Measurements from ENCODE around the gene SPHKAP.
"Not testable (repeated sequence)": the region's sequence is repeated elsewhere in the genome, so short reads cannot be mapped to it uniquely, and the experiment has no call there.

The SPHKAP gene, protein sequence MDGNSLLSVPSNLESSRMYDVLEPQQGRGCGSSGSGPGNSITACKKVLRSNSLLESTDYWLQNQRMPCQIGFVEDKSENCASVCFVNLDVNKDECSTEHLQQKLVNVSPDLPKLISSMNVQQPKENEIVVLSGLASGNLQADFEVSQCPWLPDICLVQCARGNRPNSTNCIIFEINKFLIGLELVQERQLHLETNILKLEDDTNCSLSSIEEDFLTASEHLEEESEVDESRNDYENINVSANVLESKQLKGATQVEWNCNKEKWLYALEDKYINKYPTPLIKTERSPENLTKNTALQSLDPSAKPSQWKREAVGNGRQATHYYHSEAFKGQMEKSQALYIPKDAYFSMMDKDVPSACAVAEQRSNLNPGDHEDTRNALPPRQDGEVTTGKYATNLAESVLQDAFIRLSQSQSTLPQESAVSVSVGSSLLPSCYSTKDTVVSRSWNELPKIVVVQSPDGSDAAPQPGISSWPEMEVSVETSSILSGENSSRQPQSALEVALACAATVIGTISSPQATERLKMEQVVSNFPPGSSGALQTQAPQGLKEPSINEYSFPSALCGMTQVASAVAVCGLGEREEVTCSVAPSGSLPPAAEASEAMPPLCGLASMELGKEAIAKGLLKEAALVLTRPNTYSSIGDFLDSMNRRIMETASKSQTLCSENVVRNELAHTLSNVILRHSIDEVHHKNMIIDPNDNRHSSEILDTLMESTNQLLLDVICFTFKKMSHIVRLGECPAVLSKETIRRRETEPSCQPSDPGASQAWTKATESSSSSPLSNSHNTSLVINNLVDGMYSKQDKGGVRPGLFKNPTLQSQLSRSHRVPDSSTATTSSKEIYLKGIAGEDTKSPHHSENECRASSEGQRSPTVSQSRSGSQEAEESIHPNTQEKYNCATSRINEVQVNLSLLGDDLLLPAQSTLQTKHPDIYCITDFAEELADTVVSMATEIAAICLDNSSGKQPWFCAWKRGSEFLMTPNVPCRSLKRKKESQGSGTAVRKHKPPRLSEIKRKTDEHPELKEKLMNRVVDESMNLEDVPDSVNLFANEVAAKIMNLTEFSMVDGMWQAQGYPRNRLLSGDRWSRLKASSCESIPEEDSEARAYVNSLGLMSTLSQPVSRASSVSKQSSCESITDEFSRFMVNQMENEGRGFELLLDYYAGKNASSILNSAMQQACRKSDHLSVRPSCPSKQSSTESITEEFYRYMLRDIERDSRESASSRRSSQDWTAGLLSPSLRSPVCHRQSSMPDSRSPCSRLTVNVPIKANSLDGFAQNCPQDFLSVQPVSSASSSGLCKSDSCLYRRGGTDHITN (N-terminal part only)

DNA sequence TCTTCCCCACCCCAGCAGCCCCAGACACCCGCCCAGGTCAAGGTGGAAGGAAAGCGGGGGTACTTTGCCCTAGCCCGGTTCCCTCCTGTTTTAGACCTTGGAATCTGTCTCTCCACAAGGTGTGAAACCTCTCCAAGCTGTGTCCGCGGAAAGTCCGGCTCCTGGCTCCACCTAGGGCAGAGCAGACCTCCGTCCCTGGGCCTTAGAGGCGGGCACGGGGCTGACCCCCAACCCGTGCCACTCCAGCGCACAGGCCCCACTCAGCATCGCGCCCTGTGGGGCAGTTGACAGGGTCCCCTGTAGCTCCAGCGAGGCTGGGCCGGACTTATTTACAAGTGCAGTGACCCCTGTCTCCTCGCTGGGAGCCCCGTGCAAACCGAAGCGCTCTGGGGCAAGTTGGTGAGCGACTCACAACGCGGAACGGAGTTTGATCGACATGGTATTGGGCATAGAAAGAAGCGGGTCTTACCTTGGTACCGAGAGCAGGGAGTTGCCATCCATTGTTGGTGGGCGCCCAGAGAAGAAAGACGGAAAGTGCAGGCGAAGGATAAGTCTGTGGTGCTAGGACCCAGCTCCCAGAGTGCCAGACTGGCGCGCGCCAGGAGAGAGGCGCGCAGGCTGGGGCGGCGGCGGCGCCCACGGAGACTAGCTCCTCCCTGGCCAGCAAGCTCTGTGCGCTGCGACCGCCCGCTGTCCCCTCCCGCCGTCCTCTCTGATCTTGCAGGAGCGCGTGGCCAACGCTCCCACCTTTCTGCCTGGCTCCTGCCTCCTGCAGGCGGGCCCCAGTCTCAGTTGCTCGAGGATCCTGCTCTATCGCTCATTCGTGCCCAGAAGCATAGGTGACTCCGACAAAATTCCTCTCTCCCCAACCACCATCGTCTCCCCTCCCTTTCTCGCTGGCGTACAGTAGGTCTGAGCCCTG is at the start of gene SPHKAP:
TSS of gene SPHKAP (minus strand) at position 590 of the 922 bp plus-strand sequence. CDS start at position 501, 89 bp downstream.
- no peak for DNase-seq (ENCODE audit: low spot score)

DNA sequence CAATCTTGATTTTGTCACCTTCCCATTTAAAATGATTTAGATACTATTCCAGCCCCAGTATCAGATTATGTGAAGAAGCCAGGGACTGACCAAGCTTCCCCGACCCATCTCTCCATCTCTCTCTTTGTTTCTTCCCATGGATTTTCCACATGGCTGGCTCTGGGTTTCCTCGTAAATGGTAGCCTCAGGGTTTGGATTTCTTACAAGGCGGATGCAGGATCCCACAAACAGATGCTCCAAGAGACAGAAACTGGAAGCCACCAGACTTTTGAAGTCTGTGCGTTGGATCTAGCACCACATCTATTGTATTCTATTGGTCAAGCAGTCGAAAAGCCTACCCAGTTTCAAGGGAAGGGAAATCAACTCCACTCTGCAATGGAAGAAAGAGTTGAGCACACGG is 46.0 kb upstream of the SPHKAP start:
- DNase-seq (ENCODE audit: low spot score) = no peak

DNA sequence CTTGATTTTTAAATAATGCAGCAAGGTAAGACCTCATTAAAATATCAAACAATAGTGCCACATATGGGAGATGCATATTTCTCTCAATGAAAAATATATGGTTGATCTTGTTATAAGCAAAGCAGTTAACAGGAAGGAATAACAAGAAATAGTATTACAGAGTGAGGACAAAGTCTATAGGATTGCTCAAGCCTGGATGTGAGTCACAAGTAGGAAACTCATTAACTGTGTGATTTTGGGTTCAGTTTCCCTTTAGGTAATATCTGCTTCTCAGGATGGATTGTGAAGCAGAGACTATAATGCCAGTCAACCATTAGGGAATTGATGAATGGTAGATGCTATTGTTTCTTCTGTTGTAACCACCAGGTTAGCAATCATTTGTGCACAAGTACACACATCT is 42.9 kb upstream of the SPHKAP start:
- DNase-seq (ENCODE audit: low spot score) = no peak

DNA sequence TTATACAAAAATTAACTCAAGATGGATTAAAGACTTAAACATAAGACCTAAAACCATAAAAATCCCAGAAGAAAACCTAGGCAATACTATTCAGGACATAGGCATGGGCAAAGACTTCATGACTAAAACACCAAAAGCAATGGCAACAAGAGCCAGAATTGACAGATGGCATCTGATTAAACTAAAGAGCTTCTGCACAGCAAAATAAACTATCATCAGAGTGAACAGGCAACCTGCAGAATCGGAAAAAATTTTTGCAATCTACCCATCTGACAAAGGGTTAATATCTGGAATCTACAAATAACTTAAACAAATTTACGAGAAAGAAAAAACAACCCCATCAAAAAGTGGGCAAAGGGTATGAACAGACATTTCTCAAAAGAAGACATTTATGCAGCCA is 37.1 kb upstream of the SPHKAP start:
- DNase-seq (ENCODE audit: low spot score) = not testable (repeated sequence)

DNA sequence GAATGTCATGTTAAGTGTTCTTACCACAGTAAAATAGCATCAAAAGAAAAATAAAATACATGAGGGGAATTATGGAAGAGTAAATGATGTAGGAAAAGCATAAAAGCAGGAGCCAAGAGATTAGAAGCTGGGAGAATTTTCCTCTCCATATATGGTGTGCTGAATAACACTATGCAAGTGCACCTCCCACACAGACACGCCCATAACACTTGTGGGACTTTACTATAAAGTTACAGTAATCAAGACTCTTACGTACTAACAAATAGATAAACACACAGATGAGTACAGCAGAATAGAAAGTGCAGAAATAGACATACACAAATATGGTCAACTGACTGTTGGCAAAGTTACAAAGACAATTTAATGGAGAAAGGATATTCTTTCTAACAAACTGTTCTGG is 16.0 kb upstream of the SPHKAP start:
- DNase-seq (ENCODE audit: low spot score) = no peak

DNA sequence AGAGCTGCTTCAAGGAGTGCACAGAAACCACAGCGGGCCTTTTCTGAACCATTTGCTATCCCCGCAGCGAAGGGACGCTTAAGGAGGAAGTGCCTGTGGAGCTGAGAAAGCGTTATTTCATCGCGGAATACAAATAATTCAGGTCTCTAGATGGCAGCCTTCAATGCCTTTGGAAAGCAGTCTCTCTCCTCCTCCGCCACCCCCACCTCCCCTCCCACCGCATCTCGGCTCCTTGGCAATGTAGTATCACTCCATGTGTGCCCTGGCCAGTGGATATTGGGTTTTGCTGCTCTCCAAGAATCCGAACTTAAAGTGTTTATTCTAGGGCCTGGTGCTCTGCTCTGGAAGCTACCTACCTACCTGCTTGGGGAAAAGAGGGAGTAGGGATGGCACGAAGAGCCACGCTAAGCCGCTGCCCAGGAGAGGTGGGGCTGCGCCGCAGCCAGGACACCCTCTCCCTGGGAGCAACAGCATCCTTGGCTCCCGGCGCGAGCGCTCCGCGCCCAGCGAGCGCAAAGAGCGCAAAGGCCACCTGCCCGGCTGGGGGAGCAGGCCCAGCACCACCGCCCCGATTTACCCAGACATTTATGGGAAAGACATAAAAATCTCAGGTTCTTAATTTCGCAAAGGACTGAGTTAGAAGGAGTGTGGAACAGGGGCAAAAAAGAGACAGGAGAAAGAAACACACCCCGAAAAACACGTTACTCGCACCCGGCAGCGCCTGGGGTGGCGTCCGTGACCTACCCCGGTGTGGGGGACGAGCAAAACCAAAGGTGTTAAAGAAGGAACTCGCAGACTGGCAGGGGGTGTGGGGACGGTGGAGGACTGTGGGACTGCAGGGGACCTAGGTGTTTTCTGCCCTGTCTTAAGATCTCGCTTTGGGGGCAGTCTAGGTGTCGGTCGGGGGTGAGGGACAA is 1.0 kb downstream of the SPHKAP start:
- no peak for DNase-seq (ENCODE audit: low spot score)

DNA sequence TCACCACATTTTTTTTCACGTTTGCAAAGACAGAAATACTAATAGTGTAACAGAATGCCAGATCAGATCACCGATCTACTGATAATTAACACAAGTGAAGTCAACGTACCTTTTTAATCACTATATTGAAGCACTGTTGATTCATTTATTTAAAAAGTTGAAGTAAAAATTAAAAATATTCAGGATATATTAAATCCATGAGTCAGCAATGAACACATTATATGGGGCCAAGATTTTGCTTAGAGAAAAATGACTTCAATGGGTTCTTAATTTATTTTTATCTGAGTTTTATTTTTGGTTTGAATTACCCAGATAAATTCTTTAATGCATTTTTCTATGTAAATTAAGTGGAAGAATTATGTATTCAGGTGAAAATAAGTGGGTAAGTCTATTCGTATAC is 14.2 kb downstream of the SPHKAP start:
- DNase-seq (ENCODE audit: low spot score) = no peak

DNA sequence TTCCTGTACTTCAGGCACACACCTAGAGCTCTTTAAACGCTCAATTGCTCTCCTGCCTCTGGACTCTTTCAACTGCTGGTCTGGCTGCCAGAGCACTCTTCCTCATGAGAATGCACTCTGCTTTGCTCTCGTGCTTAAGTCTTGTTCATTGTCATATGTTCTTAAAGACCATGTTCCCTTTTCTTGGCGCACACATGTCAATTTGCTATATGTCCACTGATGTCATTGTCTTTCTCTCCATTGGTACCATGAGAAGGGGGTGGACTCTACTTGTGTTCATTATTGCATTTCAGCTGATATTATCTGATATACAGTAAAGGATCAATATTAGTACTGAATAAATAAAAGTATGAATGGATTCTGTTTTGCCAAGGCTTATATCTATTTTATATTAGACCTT is 16.8 kb downstream of the SPHKAP start:
- DNase-seq (ENCODE audit: low spot score) = no peak

DNA sequence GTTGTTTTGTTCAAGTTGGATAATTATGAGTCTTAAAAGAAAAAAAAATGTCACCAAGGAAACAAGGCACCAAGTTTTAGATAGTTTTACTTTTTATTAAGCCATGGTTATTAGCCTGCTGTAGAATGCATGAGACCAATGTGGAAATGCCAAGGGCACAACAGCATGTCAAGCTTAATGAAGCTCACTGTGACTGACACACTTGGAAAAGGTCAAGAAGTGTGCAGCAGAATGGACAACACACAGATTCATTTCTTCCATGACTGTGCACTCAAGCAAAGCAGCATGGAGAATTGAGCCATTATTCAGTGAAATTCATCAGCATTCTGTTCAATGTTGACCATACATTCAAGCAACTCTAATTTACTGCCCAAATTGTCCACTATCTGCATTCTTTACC is 23.6 kb downstream of the SPHKAP start:
- no peak for DNase-seq (ENCODE audit: low spot score)

DNA sequence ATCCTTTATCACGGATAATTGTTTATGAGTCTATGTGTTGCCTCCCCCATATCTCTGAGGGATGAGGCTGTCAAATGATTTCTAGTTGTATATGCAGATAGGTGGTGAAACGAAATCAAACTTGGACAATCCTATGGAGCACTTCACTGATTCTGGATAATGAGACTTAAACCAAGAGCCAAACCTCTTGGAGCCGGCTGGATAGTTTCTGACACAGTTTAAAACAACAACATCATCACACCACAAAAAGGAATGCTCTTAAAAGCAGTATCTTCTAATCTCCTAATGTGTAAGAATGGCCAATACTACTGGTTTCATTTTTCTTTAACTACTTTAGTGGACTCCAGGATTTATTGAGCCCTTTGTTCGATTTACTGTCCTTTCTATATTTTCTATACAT is 36.5 kb downstream of the SPHKAP start:
- DNase-seq (ENCODE audit: low spot score) = no peak

DNA sequence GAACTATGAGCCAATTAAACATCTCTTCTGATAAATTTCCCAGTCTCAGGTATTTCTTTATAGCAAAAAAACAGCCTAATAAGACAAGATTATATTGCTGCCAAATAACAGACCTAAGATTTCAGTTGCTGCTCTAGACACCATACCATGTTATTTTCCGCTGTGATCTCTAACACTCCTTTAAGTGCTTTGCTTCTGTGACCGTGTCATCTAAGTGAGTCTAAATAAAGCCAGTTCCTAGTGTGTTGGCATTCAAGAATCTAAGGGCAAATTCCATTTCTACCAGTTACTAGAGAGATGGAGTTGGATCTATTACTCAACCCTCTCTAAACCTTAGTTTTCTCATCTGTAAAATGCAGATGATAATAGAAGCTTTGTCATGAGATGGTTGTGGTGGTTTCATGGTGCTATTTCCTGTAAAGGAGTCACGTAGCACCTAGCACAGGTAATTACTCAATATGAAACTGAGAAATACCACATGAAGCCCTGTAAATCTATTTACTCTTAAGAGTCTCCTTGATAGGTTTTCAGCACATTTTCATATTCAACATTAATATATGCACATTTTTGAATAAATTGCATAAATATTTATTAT is 40.5 kb downstream of the SPHKAP start:
- DNase-seq (ENCODE audit: low spot score) = no peak

DNA sequence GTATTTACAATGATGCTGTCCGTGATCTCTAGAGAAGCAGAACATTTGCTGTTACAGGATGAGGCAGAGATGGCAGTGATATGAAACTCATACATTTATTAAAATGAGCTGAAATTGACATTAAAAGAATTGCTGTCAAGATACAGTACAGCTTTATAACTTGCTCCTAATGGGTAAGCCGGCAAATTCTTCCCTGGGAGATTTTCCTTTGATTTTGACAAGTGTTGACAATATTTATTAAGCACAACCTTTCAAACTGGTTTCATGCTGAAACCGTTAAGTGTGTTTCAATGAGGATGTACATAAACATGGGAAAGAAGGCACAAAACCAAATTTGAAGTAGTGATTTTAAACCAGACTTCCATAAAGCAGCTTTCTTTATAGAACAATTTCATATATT is 45.5 kb downstream of the SPHKAP start:
- no peak for DNase-seq (ENCODE audit: low spot score)

DNA sequence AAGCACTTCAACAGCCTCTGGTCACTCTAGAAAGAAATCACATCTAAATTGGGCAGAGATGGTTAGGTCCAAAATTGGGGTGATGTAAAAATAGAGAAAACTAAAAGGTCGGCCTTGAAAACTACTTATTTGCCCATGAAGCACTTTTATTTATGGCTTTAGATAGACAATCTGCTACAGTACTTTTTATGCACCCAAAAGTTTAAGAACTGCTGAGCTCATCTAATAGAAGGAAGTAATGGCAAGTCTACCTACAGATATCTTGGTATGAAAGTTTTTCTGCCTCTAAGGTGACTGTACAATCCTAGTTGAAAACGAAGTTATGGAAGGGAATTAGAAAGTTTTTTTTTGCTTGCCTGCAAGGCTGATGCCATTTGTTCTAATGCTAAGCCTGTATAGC is 46.2 kb downstream of the SPHKAP start:
- no peak for DNase-seq (ENCODE audit: low spot score)

DNA sequence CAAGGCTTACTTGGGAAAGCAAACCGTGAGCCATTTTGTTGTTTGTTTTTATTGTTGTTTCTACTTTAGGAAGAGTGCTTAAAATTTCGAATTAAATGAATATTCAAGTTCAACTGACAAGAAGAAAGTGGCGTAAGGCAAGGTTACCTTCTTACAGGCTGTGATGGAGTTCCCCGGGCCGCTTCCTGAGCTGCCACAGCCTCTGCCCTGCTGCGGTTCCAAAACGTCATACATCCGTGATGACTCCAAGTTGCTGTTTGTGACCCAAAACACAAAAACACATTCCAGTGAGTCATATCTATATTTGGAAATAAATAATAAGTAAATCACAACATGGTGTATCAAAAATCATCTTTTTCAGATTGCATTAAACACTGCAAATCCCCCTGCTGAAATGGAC is 49.7 kb downstream of the SPHKAP start:
- DNase-seq (ENCODE audit: low spot score) = no peak

DNA sequence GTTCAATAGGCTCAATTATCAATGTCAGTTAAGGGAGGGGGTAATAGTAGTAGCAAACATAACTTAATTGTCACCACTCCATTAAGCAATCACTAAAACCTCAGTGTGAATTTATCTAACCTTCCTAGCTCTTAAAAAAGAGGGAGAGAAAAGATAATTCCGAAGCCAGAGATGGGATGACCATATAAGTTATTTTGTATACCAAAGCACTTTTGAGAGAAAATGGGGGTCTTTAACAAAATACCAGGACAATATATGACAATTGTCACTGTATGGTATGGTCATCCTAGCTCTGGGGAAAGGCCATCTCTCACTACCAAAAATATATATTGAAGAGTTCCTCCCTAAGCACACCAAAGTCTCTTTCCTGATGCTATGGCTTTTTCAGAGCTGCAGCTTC is 55.1 kb downstream of the SPHKAP start:
- DNase-seq (ENCODE audit: low spot score) = no peak

DNA sequence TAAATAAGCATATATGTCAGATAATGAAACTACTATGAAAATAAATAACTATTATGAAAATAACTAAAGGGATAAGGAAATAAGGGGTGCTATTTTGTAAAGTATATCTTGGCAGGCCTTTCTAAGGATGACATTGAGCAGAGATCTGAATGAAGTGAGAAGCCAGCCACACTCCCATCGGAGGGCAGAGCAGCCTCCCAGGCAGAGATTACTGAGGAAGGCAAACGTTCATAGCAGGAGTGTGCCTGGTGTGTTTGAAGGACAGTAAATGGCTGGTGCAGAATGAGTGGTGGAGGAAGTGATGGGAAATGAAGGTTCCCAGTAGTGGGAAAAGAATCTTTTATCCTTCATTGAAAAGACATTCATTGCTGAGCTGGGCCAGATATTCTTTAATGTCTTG is 62.5 kb downstream of the SPHKAP start:
- no peak for DNase-seq (ENCODE audit: low spot score)

DNA sequence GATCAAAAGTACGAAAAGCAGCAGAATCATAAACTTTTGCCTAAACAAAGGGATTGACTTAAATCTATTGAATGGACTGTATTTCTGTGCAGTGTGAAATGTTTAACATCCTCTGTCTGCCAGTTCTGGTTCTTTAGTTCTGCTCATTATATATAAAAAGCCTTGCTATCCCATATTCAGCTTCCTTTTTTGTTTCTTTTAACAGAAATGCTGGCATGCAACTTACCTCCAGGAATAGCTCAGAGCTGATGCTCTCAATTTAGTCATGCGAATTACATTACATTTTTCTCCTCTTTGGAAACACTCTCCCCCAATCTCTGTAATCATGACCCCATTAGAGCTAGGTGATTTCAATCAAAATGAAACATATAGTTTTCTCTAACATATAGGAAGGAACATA is 73.6 kb downstream of the SPHKAP start:
- no peak for DNase-seq (ENCODE audit: low spot score)

DNA sequence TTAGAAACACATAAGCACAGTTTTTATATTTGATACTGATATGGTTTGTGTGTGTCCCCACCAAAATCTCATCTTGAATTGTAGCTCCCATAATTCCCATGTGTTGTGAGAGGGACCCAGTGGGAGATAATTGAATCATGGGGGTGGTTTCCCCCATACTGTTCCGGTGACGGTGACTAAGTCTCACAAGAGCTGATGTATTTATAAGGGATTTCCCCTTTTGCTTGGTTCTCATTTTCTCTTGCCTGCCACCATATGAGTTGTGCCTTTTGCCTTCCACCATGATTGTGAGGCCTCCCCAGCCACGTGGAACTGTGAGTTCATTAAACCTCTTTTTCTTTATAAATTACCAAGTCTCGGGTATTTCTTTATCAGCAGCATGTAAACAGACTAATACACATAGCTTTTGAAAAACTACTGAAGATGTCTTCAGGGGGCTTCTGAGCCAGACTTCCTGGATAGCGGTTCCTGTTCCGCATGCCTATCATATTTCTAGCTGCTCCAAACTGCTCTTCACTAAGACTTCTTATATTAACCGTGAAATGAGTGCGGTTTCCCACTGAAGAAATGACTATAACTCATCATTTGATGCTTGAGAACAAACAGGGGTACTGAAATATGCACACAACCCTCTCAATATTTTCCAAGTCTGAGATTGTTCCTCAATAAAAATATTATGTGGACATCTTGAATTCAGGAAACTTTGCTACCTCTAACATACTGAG is 75.8 kb downstream of the SPHKAP start:
- no peak for DNase-seq (ENCODE audit: low spot score)

DNA sequence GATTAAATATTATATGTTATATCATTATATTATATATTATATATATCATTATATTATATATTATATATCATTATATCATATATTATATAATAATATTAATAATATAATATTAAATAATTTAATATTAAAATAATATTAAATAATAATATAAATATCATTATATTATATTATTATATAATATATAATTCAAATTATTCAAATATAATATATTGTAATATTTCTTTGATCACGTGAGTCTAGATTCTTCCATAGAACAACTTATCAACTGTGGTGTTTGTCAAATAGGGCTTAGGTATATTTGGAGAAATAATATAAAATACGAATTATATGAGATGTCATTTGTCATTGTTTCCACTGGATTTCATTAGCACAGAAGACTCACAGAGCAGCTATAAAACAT is 77.3 kb downstream of the SPHKAP start:
- no peak for DNase-seq (ENCODE audit: low spot score)

All from SW480 (cell line).